Measurements from ENCODE around the gene SP1. TPM values are rescaled to one million over a fixed set of nuclear protein-coding genes. Genes with fewer than 3 reads are reported as not detected.
"Not testable (repeated sequence)": the region's sequence is repeated elsewhere in the genome, so short reads cannot be mapped to it uniquely, and the experiment has no call there.

Gene SP1
- total RNA-seq, 1 donor, result 107 TPM

DNA sequence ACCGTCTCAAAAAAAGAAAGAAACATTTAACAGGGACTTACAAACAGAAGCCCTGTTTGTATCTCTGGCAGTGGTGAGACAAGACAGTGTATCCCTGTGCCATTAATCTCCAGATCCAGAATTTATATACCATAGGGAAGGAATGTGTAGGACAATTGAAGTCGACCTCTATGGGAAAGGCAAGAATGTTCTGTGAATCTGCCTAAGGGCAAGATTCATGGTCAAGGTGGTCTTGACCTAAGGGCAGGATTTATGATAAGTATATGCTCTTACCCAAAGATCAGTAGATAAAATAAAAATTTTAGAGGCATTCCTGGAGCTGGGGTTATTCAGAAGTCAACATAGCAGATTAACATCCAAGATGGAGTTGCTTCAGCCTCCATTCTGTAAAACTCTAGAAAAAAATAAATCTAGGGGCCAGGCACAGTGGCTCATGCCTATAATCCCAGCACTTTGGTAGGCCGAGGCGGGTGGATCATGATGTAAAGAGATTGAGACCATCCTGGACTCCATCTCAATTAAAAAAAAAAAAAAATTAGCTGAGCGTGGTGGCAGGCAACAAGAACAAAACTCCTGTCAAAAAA, 21.0 kb upstream of the SP1 start:
- no peak for DNase-seq (ENCODE audit: low read depth in 2 of 3, low spot score in 2 of 3)

- DNase-seq (ENCODE audit: low read depth in 2 of 3, low spot score in 2 of 3), result not testable (repeated sequence)
Measured at GRCh38 chr12:53361638-53362037, 18.3 kb upstream of the SP1 start.

DNA sequence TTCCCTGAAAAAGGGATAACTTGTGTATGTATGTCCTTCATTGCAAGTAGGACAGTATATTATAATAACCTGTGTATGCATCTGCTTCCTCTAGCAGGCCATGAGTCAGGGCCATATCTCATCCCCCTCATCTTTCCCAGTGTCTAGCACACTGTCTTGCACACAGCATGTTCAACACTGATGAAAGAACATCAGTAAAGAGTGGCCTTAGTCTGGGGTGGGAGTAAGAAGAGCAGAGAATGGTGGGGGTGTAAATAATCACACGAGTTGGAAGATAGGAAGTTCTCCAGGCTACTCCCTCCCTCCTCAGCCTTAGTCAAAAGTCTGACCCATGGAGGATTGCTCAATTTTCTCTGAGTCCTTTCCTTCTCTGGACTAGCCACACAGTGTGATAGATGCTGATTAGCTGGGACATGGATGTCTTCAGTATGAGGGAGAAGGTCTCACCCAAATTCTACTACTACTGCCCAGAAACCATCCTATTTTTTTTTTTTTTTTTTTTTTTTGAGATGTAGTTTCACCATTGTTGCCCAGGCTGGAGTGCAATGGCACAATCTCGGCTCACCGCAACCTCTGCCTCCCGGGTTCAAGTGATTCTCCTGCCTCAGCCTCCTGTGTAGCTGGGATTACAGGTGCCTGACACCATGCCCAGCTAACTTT, 14.6 kb upstream of the SP1 start:
- DNase-seq (ENCODE audit: low read depth in 2 of 3, low spot score in 2 of 3), result no peak

DNA sequence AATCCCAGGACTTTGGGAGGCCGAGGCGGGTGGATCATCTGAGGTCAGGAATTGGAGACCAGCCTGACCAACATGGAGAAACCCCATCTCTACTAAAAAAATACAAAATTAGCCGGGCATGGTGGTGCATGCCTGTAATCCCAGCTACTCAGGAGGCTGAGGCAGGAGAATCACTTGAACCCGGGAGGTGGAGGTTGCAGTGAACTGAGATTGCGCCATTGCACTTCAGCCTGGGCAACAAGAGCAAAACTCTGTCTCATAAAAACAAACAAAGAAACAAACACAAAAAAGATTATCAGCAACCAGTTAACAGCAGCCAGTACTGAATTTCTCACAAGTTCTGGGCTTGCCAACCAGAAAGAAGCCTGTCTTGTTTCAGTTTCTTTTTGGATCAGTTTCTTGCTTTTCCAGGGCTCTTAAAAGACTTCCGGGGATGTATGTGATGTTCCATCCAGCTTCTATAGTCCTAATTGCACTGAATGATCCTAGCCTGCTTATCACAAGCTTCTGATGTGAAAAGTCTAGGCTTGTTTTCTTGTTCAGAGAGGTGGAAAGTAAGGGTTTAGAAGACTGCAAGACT, 6.3 kb upstream of the SP1 start:
- not testable (repeated sequence) for DNase-seq (ENCODE audit: low read depth in 2 of 3, low spot score in 2 of 3)

DNA sequence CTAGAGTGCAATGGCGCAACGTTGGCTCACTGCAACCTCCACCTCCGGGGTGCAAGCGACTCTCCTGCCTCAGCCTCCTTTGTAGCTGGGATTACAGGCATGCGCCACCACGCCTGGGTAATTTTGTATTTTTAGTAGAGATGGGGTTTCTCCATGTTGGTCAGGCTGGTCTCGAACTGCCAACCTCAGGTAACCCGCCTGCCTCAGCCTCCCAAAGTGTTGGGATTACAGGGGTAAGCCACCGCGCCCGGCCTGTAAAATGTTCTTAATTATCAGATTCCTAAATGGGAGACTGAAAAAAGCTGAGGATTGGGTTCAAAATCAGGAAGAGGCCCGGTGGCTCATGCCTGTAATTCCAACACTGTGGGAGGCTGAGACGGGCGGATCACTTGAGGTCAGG, 5.7 kb upstream of the SP1 start:
- not testable (repeated sequence) for DNase-seq (ENCODE audit: low read depth in 2 of 3, low spot score in 2 of 3)

DNA sequence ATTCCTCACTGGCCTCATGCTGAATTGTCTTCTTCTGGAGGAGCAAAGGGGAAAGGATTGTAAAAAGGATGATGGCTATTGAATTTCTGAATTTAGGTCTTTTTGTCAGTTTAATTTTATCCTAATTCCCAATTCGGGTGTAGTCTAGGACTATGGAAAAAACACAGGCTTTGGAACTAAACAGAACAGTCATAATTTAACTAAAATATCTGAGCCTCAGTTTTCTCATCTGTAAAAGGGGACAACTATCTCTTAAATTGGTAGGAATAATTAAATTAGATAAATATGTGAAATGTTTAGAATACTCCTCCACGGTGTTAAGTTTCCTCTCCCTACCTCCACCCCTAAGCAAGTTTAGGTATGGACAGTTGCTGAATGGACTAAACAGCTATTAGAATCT, 3.2 kb upstream of the SP1 start:
- no peak for DNase-seq (ENCODE audit: low read depth in 2 of 3, low spot score in 2 of 3)

- DNase-seq (ENCODE audit: low read depth in 2 of 3, low spot score in 2 of 3), result no peak
Measured at GRCh38 chr12:53378222-53378621, 1.8 kb upstream of the SP1 start.

GRCh38 chr12:53378724-53379388, 1.1 kb upstream of the SP1 start:
- no peak for DNase-seq (ENCODE audit: low read depth in 2 of 3, low spot score in 2 of 3)

GRCh38 chr12:53379389-53380103, 430 bp upstream of the SP1 start:
- peak; percentile 93 to 100 (median 100) for DNase-seq (ENCODE audit: low read depth in 2 of 3, low spot score in 2 of 3)

DNA sequence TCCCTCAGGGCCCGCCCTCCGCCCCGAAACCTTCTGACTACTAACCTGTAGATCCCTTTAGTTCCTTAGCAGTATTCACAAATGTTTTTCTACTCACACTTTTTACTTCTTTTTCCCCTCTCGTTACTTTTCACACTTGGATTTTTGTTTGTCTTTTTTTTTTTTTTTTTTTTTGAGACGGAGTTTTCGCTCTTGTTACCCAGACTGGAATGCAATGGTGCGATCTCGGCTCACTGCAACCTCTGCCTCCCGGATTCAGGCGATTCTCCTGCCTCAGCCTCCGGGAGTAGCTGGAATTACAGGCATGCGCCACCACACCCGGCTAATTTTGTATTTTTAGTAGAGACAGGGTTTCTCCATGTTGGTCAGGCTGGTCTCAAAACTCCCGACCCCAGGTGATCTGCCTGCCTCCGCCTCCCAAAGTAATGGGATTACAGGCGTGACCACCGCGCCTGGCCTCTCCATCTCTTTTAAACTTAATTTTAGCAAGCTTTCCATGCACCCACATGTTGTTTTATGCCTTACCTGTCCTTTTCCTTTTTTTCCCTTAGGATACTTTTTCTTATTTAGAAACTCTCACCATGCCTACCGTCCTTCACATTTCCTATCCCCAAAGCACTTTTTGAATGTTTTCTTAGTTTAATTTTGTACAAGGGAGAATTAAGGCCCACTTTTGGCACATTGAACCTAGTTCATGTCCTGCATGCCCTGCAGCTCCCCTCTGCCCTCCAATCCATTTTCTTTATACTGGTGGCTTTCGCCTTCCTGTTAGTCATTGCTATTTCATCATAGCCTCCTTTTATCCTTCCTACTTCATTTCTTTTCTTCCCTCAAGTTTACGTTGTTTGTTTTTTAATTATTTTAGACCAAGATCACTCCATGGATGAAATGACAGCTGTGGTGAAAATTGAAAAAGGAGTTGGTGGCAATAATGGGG, 1.1 kb downstream of the SP1 start:
- DNase-seq (ENCODE audit: low read depth in 2 of 3, low spot score in 2 of 3), result no peak

- peak in 2 of 3 donors; percentile 67 to 74 for DNase-seq (ENCODE audit: low read depth in 2 of 3, low spot score in 2 of 3)
Measured at GRCh38 chr12:53381731-53382630, 2.0 kb downstream of the SP1 start.

- no peak for DNase-seq (ENCODE audit: low read depth in 2 of 3, low spot score in 2 of 3)
Measured at GRCh38 chr12:53383258-53383657, 3.3 kb downstream of the SP1 start.

DNA sequence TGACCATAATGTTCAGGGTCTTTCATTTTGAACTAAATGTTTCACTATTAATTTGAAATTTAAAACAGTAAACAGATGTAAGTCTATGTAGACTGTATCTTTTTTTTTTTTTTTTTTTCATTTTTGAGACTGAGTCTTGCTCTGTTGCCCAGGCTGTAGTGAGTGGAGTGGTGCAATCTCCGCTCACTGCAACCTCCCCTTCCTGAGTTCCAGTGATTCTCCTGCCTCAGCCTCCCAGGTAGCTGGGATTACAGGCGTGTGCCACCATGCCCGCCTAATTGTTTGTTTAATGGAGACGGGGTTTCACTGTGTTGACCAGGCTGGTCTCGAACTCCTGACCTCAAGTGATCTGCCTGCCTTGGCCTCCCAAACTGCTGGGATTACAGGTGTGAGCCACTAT, 6.4 kb downstream of the SP1 start:
- DNase-seq (ENCODE audit: low read depth in 2 of 3, low spot score in 2 of 3), result not testable (repeated sequence)

DNA sequence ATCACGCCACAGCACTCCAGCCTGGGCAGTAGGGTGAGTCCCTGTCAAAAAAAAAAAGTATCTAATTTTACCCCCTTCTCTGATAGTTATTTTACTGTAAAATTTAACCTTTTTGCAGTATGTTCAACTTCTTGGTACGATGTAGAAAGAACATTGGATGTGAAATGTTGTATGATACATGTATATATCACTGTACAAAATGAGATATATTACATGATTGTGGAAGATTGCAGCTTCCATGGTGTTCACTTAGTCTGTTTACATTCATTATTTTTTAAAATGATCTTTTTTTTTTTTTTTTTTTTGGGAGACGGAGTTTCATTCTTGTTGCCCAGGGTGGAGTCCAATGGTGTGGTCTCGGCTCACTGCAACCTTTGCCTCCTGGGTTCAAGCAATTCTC, 9.0 kb downstream of the SP1 start:
- DNase-seq (ENCODE audit: low read depth in 2 of 3, low spot score in 2 of 3), result no peak

- no peak for DNase-seq (ENCODE audit: low read depth in 2 of 3, low spot score in 2 of 3)
Measured at GRCh38 chr12:53389702-53390101, 9.7 kb downstream of the SP1 start.

- DNase-seq (ENCODE audit: low read depth in 2 of 3, low spot score in 2 of 3), result no peak
Measured at GRCh38 chr12:53391724-53392123, 11.7 kb downstream of the SP1 start.

DNA sequence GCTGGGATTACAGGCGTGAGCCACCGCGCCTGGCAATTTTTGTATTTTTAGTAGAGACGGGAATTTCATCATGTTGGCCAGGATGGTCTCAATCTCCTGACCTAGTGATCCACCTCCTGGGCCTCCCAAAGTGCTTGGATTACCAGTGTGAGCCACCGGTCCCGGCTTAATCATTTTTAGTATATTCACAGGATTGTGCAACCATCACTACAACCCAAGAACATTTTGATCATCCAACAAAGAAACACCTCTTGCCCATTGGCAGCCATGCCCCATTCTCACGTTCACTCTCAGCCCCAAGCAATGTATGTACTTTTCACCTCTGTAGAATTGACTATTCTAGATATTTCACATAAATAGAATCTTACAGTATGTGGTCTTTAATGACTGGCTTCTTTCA, 19.9 kb downstream of the SP1 start:
- no peak for DNase-seq (ENCODE audit: low read depth in 2 of 3, low spot score in 2 of 3)

DNA sequence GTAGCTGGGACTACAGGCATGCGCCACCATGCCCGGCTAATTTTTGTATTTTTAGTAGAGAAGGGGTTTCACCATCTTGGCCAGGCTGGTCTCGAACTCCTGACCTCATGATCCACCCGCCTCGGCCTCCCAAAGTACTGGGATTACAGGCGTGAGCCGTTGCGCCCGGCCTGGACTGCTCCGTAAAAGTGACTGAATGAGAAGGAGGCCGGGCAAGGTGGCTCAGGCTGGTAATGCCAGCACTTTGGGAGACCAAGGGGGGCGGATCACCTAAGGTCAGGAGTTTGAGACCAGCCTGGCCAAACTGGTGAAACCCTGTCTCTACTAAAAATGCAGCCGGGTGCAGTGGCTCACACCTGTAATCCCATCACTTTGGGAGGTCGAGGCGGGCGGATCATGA, 22.4 kb downstream of the SP1 start:
- DNase-seq (ENCODE audit: low read depth in 2 of 3, low spot score in 2 of 3), result not testable (repeated sequence)

DNA sequence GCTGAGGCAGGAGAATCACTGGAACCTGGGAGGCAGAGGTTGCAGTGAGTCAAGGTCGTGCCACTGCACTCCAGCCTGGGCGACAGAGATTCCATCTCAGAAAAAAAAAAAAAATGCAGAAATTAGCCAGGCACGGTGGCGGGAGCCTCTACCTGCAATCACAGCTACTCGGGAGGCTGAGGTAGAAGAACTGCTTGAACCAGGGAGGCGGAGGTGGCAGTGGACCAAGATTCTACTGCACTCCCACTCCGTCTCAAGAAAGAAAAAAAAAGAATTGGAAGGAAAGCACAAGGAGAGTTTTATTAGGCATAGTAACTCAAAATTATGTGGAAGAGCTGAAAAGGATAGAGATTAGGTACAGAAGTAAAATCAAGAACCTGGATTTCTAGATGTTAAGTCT, 22.9 kb downstream of the SP1 start:
- no peak for DNase-seq (ENCODE audit: low read depth in 2 of 3, low spot score in 2 of 3)
